ENCODE measurements around the gene QPCT.
"Not testable (repeated sequence)": the region's sequence is repeated elsewhere in the genome, so short reads cannot be mapped to it uniquely, and the experiment has no call there.

QPCT gene

DNA sequence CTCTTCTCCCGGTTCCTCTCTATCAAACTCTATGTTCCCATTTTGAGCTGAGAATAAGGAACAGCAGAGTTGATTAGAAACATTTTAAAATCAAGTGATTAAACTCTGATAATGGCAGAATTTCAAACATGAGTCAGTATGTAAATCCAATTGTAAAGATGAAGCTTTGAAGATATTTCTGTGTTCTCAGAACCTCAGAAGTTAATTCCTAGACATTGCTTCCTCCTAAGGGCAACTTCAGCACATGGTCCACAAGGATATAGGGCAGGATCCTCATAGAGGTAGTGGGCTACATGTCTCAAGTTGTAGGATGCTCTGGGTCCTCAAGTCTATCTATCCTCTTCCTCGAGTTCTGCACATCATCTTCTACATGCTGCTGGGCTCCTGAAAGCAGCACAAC lies 46.3 kb downstream of the QPCT start:
- DNase-seq (ENCODE audit: low read depth in 2 of 2), result no peak

DNA sequence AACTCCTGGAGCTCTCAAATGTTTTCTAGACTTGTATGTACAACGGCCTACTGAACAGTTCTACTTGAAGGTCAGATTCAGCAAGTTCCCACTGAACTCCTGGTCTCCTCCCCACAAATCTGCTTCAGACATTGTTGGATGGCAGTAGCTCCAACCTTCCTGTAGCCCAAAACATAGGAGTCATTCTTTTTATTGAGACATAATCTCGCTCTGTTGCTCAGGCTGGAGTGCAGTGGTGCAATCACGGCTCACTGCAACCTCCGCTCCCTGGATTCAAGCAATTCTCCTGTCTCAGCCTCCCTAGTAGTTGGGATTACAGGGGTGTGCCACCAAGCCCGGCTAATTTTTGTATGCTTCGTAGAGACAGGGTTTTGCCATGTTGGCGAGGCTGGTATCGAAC lies 47.3 kb downstream of the QPCT start:
- no peak for DNase-seq (ENCODE audit: low read depth in 2 of 2)

DNA sequence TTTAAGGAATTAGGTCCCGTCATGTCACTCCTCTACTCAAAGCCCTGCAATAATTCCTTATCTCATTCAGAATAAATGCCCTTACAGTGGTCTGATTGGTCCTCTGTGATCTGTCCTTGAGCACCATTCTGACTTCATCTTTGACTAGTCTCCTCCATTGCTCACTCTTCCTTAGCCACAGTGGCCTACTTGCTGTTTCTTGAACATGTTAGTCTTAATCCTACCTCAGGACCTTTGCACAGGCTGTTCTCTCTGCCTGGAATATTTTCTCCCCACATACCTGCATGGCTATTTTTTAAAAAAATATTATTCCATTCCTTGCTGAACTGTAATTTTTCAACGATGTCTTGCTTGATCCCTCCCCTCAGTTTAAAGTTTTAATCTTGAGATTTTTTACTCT lies 48.0 kb downstream of the QPCT start:
- DNase-seq (ENCODE audit: low read depth in 2 of 2), result no peak

GRCh38 chr2:37394263-37394662 lies 49.8 kb downstream of the QPCT start:
- no peak for DNase-seq (ENCODE audit: low read depth in 2 of 2)

- no peak for DNase-seq (ENCODE audit: low read depth in 2 of 2)
Measured at GRCh38 chr2:37394796-37395555, 50.5 kb downstream of the QPCT start.

GRCh38 chr2:37396890-37397565 lies 52.6 kb downstream of the QPCT start:
- no peak for DNase-seq (ENCODE audit: low read depth in 2 of 2)

GRCh38 chr2:37398990-37399389 lies 54.6 kb downstream of the QPCT start:
- no peak for DNase-seq (ENCODE audit: low read depth in 2 of 2)

GRCh38 chr2:37400041-37400440 lies 55.6 kb downstream of the QPCT start:
- no peak for DNase-seq (ENCODE audit: low read depth in 2 of 2)

- DNase-seq (ENCODE audit: low read depth in 2 of 2), result no peak
Measured at GRCh38 chr2:37402636-37403035, 58.2 kb downstream of the QPCT start.

DNA sequence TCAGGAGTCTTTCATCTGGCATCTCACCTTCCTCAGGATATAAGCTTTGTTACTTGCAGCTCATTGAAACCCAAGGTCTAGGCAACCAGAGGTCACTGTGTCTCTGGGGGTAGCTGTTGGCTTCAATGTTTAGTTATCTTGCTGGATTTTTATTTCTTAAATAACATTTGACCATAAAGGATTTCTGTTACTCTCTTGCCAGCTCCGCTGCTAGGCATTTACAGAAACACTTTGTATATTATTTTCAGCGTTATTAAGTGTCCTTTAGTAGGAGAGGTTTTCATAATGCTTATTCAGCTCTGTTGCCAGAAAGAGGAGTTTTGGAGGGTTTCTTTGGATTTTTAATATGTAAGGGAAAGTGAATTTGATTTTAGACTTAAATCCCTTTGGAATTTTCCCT lies 61.4 kb downstream of the QPCT start:
- no peak for DNase-seq (ENCODE audit: low read depth in 2 of 2)

DNA sequence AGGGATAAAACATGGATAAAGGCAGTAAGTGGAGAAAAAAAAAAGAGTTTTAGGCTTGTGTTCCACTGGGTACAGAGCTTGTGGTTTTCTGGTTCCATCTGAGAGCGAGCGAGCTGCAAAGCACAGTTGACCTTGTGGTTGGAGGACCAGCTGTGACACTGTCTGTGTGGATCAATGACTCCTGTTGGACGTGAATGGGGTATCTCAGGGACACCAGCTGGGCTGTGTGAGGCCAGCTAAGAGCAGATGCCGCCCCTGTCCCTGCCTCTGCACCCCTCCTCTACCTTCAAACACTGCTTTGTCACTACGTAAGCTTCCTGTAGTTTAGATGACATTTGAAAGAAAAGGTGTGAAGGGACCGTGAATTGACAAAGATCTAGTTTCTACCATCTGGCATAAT lies 67.8 kb downstream of the QPCT start:
- DNase-seq (ENCODE audit: low read depth in 2 of 2), result no peak

DNA sequence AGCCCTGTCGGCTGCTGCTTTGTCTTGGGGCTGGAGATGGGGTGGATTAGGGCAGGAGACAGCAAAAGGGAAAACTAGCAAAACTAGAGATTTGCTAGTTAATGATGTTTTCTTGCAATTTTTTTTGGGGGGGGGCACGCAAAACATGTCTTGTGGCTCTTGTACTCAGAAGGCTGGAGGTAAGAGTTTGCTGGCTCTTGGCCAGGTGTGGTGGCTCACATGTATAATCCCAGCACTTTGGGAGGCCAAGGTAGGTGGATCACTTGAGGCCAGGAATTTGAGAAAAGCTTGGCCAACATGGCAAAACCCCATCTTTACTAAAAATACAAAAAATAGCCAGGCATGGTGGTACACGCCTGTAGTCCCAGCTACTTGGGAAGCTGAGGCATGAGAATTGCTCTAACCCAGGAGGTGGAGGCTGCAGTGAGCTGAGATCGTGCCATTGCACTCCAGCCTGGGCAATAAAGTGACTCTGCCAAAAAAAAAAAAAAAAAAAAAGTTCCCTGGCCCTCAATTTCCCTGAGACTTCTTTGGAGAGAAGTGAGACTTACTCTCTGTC lies 69.6 kb downstream of the QPCT start:
- not testable (repeated sequence) for DNase-seq (ENCODE audit: low read depth in 2 of 2)

GRCh38 chr2:37414470-37414949 lies 70.1 kb downstream of the QPCT start:
- DNase-seq (ENCODE audit: low read depth in 2 of 2), result no peak

GRCh38 chr2:37415128-37415820 lies 70.8 kb downstream of the QPCT start:
- DNase-seq (ENCODE audit: low read depth in 2 of 2), result no peak

DNA sequence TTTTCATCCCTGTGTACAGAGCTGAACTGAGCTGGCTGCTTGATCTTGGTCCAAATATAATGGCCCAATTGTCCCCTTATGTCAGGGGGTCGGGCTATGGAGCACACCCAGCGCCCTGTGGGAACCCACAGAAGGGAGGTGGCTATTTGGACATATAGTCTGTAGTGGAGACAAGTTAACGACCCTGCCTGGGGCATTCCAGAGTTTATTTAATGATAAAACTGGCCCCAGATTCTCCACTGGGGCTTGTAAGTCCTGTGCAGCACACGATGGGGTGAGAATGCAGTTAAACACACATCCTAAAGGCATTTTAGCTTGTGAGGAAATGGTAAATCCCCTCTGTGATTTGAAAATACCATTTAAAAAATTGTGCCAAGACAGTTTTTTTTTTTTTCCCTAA lies 72.9 kb downstream of the QPCT start:
- no peak for DNase-seq (ENCODE audit: low read depth in 2 of 2)

GRCh38 chr2:37418956-37419355 lies 74.5 kb downstream of the QPCT start:
- no peak for DNase-seq (ENCODE audit: low read depth in 2 of 2)

- no peak for DNase-seq (ENCODE audit: low read depth in 2 of 2)
Measured at GRCh38 chr2:37421686-37422085, 77.3 kb downstream of the QPCT start.

DNA sequence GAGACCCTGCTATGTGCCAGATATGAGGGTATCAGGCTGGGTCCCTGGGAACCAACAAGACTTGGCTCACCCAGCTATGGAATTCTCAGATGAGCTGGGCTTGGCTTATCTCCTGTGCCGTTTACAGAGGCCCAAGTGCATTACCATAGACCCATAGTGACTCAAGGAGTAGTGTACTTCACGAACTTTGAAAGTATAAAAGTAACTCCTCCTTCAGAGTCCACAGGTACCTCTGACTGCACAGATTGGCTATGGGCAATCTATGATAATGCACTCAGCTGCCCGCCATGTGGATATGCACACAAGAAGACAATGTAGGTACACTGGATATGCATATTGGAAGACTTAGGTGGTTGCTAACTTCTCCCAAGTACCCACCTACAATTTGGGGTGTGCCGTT lies 78.4 kb downstream of the QPCT start:
- DNase-seq (ENCODE audit: low read depth in 2 of 2), result no peak
